Measurements from ENCODE around the gene PLOD1. TPM values are rescaled to one million over a fixed set of nuclear protein-coding genes. Genes with fewer than 3 reads are reported as not detected.
"Not testable (repeated sequence)": the region's sequence is repeated elsewhere in the genome, so short reads cannot be mapped to it uniquely, and the experiment has no call there.

Gene PLOD1
- total RNA-seq, 1 donor from 2014 or later, result 110 TPM

DNA sequence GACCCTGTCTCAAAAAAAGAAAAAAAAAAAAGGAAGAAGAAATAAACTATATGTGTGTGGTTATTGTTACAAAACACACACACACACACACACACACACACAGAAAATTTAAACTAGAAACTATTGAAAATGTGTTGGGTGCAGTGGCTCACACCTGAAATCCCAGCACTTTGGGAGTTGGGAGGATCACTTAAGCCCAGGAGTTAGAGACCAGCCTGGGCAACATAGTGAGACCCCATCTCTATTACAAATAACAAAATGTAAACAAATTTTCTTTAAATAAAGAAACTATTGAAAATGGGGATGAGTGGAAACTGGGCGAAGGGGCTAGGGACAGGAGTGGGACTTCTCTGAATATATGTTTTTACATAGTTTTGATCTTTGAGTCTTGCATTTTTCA lies 31.3 kb upstream of the PLOD1 start:
- TF ChIP-seq, protein P1, sequence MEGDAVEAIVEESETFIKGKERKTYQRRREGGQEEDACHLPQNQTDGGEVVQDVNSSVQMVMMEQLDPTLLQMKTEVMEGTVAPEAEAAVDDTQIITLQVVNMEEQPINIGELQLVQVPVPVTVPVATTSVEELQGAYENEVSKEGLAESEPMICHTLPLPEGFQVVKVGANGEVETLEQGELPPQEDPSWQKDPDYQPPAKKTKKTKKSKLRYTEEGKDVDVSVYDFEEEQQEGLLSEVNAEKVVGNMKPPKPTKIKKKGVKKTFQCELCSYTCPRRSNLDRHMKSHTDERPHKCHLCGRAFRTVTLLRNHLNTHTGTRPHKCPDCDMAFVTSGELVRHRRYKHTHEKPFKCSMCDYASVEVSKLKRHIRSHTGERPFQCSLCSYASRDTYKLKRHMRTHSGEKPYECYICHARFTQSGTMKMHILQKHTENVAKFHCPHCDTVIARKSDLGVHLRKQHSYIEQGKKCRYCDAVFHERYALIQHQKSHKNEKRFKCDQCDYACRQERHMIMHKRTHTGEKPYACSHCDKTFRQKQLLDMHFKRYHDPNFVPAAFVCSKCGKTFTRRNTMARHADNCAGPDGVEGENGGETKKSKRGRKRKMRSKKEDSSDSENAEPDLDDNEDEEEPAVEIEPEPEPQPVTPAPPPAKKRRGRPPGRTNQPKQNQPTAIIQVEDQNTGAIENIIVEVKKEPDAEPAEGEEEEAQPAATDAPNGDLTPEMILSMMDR (conservative IDR thresholded peaks at IDR 0.05), result no peak
- H3K4me3 Mint-ChIP-seq, result no peak overlapping the region
- H3K27ac Mint-ChIP-seq, result no peak overlapping the region
- peaks cover 24% of the 10 kb centered on the region for H3K27me3 Mint-ChIP-seq
- H3K4me1 Mint-ChIP-seq (ENCODE audit: unreplicated experiment), result peaks cover 4% of the 10 kb centered on the region
- no peak for DNase-seq (ENCODE audit: extremely low spot score, unreplicated experiment)
- no peaks in the 10 kb centered on the region for H3K36me3 Mint-ChIP-seq
- H3K9me3 Mint-ChIP-seq, result no peaks in the 10 kb centered on the region

DNA sequence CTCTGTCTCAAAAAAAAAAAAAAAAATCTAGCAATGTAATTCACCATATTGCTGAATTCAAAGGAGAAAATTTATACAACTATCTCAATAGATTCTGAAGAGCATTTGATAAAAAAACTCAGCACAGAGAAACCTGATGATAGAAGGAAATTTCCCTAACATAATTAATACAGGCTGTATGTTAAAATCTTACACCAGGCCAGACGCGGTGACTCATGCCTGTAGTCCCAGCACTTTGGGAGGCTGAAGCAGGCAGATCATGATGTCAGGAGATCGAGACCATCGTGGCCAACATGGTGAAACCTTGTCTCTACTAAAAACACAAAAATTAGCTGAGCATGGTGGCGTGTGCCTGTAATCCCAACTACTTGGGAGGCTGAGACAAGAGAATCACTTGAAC lies 30.4 kb upstream of the PLOD1 start:
- peaks cover 25% of the 10 kb centered on the region for H3K27me3 Mint-ChIP-seq
- not testable (repeated sequence) for H3K36me3 Mint-ChIP-seq; H3K4me3 Mint-ChIP-seq; H3K27ac Mint-ChIP-seq; H3K4me1 Mint-ChIP-seq (ENCODE audit: unreplicated experiment); DNase-seq (ENCODE audit: extremely low spot score, unreplicated experiment); H3K9me3 Mint-ChIP-seq

DNA sequence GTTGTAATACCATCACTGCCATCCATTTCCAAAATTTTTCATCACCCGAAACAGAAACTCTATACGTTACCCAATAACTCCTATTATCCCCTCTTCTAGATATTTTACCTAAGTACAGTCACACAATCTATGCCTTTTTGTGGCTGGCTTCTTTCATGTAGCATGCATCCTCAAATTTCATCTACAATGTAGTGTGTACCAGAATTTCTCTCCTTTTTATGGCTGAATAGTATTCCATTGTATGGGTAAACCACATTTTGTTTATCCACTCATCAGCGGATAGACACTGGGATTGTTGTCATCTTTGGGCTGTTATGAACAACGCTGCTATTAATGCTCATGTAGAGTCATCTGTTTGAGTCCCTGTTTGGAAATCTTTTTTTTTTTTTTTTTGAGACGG lies 29.5 kb upstream of the PLOD1 start:
- Mint-ChIP-seq H3K27ac (no peak overlapping the region), H3K36me3 (no peaks in the 10 kb centered on the region), H3K4me3 (no peak overlapping the region), H3K4me1 (ENCODE audit: unreplicated experiment) (peaks cover 13% of the 10 kb centered on the region), H3K27me3 (peaks cover 17% of the 10 kb centered on the region), H3K9me3 (no peaks in the 10 kb centered on the region)
- no peak for DNase-seq (ENCODE audit: extremely low spot score, unreplicated experiment)
- TF ChIP-seq, protein P1 (conservative IDR thresholded peaks at IDR 0.05), result no peak

DNA sequence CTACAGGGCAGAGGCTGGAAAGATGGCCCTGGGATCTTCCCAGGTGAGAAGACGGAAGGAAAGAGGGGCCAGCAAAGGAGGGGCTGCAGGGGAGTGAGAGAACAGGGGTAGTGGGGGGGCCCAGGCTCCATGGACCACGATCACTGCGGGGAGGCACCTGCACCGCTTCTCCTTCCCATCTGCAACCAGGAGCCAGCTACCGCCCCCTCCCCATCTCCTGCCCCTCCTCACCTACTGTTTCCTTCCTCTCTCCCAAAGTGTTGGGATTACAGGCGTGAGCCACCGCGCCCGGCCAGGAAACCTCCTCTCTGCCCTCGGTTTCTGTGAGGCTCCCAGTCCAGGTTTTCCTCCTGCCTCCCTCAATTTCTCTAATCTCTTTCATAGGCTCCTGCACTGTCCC lies 27.6 kb upstream of the PLOD1 start:
- DNase-seq (ENCODE audit: extremely low spot score, unreplicated experiment), result no peak
- Mint-ChIP-seq H3K27me3 (peaks cover 12% of the 10 kb centered on the region), H3K27ac (peak overlapping the region; percentile 100), H3K4me3 (no peak overlapping the region), H3K9me3 (no peaks in the 10 kb centered on the region), H3K4me1 (ENCODE audit: unreplicated experiment) (peaks cover 13% of the 10 kb centered on the region), H3K36me3 (no peaks in the 10 kb centered on the region)
- TF ChIP-seq, protein P1 (conservative IDR thresholded peaks at IDR 0.05), result no peak

DNA sequence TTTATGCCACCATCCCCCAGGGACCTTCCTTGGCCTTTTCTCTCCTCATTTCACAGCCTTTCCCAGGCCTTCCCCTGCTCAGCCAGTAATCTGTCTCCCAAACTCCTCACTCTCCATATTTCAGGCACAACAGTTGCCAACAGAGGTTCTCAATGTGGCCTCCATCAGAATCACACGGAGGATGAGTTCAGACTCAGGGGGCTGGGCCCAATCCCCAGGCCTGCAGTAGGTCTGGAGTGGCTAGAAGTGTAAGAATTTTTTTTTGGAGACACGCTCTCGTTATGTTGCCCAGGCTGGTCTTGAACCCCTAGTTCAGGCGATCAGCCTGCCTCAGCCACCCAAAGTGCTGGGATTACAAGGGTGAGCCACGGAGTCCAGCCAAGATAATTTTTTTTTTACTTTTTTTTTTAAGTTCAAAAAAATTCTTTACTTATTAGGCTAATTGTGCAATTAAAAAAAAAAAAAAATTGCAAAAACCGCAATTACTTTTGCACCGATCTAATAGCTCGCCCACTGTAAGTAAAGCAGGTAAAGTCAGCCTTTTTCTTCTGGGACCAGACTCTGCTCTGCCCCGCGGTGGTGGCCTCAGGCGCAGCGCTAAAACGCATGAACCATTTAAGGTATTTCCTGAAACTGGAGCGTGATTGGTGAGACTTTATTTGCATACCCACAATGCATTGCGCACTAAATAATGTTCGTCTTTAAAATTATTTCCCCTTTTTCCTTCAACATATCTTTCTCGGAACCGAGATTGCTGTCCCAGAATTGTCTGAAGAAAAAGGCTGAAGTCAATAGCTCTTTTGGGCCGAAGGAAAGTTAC lies 27.0 kb upstream of the PLOD1 start:
- Mint-ChIP-seq H3K36me3 (no peaks in the 10 kb centered on the region), H3K27me3 (peaks cover 12% of the 10 kb centered on the region), H3K4me1 (ENCODE audit: unreplicated experiment) (peaks cover 18% of the 10 kb centered on the region), H3K9me3 (no peaks in the 10 kb centered on the region), H3K27ac (peak overlapping the region; percentile 100), H3K4me3 (peak overlapping the region; percentile 94)
- DNase-seq (ENCODE audit: extremely low spot score, unreplicated experiment), result peak; percentile 93
- TF ChIP-seq, protein P1 (conservative IDR thresholded peaks at IDR 0.05), result peak; percentile 85

DNA sequence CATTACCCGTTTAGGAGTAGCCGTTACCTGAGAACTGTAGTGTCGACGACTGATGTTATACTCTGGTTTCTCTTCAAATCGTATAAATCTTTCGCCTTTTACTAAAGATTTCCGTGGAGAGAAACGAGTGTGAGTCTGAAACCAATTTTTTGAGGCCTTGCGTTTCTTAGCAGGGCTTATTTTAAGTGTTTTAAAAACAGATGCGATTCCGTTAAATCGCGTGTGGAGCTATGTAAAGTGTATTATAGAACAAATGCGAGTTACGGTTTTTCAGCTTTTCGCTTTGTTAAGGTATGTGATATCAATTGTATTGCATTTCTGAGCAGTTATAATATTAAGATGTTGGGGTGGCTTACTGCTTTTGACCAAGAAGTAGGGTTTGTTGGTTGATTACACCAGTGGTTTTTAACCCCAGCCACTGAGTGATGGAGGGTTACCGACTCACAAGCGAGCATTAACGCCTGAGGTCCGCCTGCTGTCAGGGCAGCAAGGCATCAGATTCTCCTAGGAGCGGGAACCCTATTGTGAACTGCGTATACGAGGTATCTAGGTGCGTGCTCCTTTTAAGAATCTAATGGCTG lies 26.3 kb upstream of the PLOD1 start:
- no peak for DNase-seq (ENCODE audit: extremely low spot score, unreplicated experiment)
- Mint-ChIP-seq H3K4me3 (peak overlapping the region; percentile 94), H3K9me3 (no peaks in the 10 kb centered on the region), H3K4me1 (ENCODE audit: unreplicated experiment) (peaks cover 20% of the 10 kb centered on the region), H3K27ac (peak overlapping the region; percentile 100), H3K27me3 (peaks cover 12% of the 10 kb centered on the region), H3K36me3 (no peaks in the 10 kb centered on the region)
- TF ChIP-seq, protein P1 (conservative IDR thresholded peaks at IDR 0.05), result no peak

DNA sequence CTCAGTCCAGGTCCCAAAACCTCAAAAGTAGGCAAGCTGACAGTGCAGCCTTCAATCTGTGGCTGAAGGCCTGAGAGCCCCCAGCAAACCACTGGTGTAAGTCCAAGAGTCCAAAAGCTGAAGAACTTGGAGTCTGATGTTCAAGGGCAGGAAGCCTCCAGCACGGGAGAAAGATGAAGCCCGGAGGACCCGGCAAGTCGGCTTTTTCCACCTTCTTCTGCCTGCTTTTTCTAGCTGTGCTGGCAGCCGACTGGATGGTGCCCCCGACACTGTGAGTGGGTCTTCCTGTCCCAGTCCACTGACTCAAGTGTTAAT lies 23.6 kb upstream of the PLOD1 start:
- Mint-ChIP-seq H3K27me3 (peaks cover 12% of the 10 kb centered on the region), H3K4me1 (ENCODE audit: unreplicated experiment) (peaks cover 24% of the 10 kb centered on the region), H3K27ac (peak overlapping the region; percentile 100), H3K4me3 (peak overlapping the region; percentile 57)
- H3K9me3 Mint-ChIP-seq; H3K36me3 Mint-ChIP-seq; DNase-seq (ENCODE audit: extremely low spot score, unreplicated experiment): not testable (repeated sequence)
